ENCODE data around the gene SLFN14.
A peak's percentile ranks its signal among the peaks of the same experiment; 100 is the strongest.
"Not testable (repeated sequence)": the region's sequence is repeated elsewhere in the genome, so short reads cannot be mapped to it uniquely, and the experiment has no call there.

The SLFN14 gene

DNA sequence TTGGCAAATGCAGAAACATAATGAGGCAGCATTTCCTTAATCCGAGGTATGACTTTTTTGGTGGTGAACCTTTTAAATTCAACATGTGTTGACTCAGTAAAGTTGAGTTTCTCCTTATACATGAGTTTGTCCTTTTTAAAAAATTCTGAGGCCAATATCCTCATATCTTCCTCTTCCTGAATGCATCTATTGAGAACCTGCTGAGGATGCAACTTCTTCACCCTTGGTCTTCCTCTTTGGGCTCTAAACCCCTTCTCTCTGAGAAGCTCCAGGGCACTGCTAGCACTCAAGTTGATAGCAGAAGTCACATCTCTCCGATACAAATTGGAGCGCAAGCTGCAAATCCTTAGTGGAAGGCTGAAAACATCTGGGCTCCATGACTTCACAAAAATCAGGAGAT is 3.3 kb downstream of the SLFN14 start:
- DNase-seq, result no peak

DNA sequence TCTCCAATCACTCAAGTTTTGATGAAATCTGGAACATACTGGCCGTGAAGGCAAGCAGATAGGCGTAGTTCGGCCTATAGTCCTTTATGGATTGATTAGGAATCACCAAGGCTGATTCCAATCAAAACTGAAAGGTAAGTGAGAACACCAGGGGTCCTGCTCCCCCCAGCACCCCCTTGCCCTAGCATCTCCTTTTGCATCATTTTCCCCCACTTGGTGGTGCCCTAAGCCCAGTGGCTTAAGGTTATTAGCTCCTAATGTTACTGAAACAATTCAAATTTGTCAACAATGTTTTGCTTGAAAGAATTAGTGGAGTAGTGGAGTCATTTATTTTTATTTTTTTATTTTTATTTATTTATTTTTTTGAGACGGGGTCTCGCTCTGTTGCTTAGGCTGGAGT is 4.9 kb downstream of the SLFN14 start:
- no peak for DNase-seq

DNA sequence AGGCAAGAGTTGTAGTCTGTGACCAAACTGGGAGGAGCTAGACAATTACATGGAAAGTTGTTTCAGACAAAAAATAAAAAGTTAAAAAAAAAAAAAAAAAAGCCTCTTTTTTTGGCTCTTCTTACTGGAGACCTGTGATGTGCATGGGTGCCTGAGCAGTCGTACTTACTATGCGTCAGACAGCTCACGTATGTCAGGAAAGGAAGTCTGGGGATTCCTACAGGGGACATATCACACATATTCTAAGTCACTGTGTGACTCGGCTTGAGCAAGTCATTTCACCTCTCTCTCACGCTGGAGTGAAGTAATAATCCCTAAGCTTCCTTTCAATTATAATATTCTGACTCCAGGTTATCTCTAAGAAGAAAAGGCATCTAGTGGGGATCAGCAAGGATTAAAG is 6.0 kb downstream of the SLFN14 start:
- no peak for DNase-seq

GRCh38 chr17:35553310-35553709 is 7.3 kb downstream of the SLFN14 start:
- no peak for DNase-seq

DNA sequence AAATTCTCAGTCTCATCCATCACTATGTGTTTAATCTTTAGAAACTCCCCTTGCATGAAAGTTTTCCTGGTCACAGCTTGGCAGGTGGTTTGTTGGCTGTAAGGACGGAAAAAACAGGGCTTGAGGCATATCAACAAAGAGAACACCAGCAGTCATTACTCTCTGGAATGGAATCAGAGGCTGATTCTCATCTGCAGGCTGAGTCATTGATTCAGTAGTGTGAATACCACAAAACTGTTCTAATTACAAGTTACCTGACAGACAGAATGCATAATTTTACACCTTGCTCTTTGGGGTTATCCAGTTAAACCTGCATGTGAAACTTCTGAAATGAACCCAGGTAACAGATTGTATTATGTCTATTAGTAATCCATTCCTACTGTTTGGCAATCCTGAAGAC is 11.6 kb downstream of the SLFN14 start:
- DNase-seq, result no peak

DNA sequence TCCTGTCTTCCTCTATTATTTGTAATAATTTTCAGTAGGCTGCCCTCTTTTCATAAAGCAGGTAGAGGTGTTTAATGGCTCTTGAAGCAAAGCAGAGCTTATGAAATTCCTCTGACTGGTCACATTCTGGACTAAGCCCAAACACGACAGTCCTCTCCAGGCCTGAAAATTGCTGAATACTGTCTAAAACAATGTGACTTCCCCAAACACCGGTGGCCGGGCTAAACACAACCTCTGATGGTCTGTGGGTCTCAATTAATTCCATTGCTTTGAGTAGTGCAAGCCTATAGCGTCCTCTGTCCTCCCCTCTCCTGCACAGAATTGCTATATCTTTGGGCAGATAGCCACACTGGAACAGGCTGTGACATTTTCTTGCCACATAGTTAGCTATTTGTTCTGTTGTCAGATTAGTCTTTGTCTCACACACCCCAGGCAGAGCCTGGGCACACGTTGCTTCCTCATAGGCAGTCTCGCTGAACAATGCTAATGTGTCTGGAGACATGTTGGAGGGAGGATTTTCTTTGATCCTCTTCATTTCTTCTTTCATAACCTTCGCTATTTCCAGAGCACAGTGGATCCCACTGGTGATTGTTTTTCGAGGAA is 12.3 kb downstream of the SLFN14 start:
- DNase-seq, result no peak

DNA sequence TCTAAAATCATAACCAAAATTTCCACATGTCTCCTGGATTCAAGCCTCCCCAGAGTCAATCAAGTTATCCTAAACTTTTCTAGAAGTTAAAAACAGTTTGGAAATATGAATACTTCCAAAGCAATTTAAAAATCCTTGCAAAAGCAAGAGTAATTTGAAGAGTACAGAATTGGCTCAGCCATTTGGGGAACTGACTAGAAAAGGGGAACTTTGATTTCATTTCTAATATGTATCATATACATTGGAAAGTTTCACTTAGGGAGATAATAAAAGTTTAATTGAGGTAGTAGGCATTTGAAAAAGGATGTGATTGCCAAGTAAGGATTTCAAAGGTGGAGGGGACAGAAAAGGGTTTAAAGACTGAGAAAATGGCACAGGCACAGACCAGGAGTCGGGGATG is 14.1 kb downstream of the SLFN14 start:
- no peak for DNase-seq

GRCh38 chr17:35545150-35545549 is 15.5 kb downstream of the SLFN14 start:
- DNase-seq, result no peak

- DNase-seq, result no peak
These were observed 16.8 kb downstream of the SLFN14 start for GRCh38 chr17:35543856-35544255.

DNA sequence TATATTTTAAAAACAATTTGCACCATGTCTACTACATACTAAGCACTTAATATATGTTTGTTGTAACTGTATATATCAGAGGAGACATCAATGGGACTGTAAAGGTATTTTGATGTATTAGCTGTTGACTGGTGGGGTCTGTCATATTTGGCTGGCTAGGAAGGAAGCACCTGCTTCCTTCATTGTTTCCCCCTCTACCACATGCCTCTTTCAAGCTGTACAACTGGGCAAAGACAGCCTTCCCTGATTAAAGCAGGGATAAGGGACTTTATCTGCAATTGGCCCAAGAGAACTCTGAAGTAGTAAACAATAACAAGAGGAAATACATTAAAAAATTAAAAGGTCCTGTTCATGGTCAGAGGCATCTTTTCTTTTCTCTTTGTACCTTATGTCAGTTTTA is 17.6 kb downstream of the SLFN14 start:
- no peak for DNase-seq

DNA sequence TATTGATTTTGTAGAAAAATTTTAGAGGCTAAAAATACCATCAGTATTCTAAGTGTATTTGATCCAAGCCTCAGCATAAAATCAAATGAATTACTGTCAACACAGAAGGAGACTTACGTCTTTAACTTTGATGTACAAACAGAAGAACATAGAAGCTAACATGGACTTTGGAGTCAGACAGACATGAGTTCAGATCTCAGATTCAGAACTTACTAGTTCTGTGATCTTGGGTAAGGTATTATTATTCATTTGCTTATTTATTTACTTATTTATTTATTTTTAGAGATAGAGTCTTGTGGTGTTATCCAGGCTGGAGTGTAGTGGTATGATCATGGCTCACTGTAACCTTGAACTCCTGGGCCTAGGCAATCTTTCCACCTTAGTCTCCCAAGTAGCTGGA is 19.2 kb downstream of the SLFN14 start:
- DNase-seq, result no peak

DNA sequence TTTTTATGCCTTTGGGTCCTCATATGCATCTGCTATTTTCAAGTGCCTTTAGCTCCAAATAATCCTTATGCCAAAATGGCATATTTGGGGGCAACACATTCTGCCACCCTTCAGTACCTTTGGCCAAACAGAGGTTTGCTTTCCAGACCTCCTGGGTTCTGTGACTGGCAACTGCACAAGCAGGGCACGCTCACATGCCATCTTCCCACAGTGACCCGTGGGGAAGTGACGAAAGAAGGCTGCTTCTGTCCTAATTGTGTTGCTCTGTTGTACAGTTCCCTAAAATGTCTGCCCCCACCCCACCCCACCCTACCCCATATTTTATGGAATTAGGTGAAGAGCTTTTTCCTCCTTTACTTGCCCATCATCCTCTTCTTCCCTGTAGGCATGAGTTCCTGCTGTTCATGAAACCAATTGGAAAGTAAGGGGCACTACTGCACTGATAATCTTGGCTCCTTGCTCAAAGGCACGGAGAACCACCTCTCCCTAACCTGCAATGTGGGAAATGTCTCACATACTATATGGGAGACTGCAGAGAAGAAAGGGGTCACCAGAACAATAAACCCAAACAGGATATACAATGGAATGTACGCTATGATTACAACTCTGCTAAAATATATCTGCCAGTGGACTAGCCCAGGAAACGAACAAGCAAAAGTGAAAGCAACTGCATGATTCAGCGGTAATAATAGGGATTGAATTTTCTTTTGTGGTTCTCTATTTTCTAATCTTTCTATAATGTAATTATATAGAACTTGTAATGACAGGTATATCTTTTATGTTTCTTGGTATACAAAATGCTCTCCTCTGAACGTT is 19.8 kb downstream of the SLFN14 start:
- peak; percentile 42 for DNase-seq

DNA sequence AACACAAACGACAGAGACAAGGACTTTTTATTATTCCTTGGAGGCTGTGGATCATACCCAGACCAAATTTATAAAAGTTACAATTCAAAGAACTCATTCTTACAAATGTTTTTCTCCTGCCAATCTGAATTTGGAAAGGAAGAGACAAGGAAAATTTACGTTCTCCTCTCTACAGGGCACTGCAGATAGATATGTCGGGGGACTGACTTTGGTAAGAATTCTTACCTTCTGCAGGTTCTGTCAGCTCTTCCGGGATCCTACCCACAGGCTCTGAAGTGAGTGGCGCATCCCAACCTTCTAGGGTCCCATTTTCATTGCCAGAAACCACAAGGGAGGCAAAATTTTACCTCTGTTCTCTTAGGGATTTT is 21.0 kb downstream of the SLFN14 start:
- DNase-seq, result no peak

DNA sequence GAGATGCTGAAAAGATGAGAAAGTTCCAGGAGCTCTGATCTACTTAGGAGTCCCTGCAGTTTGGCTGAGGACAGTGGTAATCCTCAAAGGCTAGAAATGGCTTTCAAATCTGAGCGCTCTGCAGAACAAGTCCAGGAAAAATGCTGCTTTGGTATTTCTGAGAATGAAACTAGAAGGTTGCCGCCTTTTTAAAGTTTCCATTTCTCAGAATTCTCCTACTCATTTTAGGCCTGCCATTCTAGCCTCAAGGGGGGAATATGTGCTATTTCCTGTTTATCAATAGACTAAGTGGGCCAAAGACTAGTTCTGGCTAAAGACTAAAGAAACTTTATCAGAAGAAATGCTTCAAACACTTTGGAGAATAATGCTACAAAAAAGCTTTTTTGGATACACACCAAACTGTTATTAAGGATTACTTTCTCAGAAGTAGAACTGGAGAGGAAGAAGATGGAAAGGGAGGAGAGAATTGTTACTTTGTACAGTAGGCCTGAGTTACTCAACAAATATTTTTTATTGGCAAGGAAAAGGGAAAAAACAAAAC is 22.9 kb downstream of the SLFN14 start, which contains the start of gene SLFN12L:
Gene SLFN12L (minus strand): TSS at position 78 of the 541 bp plus-strand sequence. CDS start 15,314 bp downstream, outside the sequence.
- DNase-seq, result peak; percentile 17

GRCh38 chr17:35536664-35537171 is 23.9 kb downstream of the SLFN14 start:
- peak; percentile 60 for DNase-seq

GRCh38 chr17:35535406-35535805 is 25.2 kb downstream of the SLFN14 start:
- not testable (repeated sequence) for DNase-seq

GRCh38 chr17:35534576-35535093 is 26.0 kb downstream of the SLFN14 start:
- no peak for DNase-seq

DNA sequence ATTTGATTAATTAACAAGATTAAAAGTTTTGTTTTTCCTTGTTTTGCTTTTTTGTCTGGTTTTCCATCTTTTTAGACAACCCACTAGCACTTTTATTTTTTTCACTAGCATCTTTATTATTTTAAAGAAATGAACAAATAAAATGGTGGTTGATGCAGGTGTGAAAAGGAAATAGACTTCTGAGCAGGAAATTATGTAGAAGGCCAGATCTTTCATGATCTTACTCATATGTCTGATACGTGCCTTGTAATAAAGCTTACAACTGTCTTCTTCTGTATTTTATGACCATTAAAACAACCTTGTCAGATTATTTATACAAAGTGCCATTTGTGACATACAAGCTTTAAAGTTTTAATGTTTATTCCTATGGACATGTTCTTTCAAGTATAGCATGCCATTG is 29.5 kb downstream of the SLFN14 start:
- no peak for DNase-seq

- DNase-seq, result no peak
These were observed 30.8 kb downstream of the SLFN14 start for GRCh38 chr17:35529866-35530265.

DNA sequence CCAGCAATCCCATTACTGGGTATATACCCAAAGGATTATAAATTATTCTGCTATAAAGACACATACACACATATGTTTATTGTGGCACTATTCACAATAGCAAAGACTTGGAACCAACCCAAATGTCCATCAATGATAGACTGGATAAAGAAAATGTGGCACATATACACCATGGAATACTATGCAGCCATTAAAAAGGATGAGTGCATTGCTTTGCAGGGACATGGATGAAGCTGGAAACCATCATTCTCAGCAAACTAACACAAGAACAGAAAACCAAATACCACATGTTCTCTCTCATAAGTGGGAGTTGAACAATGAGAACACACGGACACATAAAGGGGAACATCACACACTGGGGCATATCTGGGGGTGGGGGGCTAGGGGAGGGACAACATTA is 31.3 kb downstream of the SLFN14 start:
- DNase-seq, result not testable (repeated sequence)

DNA sequence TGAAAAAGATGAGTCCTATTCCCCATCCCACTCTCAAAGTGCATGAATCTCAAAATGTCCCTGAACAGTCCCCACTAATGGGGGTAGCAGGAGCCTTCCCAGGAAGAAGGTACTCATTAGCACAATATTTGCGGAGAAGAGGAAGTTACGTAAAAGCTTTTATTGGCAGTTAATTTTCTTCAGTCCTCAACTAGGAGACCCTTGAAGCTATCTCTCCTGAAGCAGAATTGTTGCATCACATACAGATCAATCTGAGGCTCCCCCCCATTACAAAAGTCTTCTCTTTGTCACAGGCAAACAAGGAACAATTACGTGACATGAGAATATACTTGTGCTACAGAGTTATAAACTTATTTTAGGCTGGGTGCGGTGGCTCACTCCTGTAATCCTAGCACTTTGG is 37.3 kb downstream of the SLFN14 start:
- no peak for DNase-seq

- DNase-seq, result peak; percentile 38
These were observed 38.9 kb downstream of the SLFN14 start for GRCh38 chr17:35521654-35522256.

- no peak for DNase-seq
These were observed 39.5 kb downstream of the SLFN14 start for GRCh38 chr17:35521150-35521549.
